ENCODE measurements around the gene NPRL2. TPM values are rescaled to one million over a fixed set of nuclear protein-coding genes. Genes with fewer than 3 reads are reported as not detected.

The NPRL2 gene
- total and polyA plus RNA-seq, 8 donors: 4.5 to 75.0 (median 23.5) TPM

DNA sequence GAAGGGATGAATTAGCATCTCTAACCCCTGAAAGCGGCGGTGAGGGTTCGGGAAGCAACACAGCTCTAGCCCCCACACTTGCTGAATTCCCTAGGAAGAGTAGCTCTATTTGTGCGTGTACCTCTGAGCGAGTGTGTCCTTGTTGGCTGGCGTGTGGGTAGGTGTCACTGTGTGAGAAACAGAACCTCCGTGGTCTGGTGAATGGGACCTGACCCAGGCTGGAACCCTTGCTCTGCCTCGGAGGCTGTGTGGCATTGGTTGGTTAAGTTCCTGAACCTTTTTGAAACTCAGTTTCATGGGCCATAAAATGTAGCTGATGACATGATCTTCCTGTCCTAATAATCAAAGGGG is 9.2 kb upstream of the NPRL2 start:
- intact Hi-C loops (cut with DNase I; ENCODE audit: low total_unique reads): no loop called here
- Histone ChIP-seq H3K27me3 (no peaks in the 10 kb centered on the region), H3K9me3 (no peaks in the 10 kb centered on the region), H3K4me1 (peaks cover 42 to 58% (median 51%) of the 10 kb centered on the region in 4 donors), H3K4me3 (peak overlapping the region; percentile 68 to 89 (median 84)), H3K27ac (peak overlapping the region in 2 of 5 donors; percentile 86 to 92), H3K36me3 (peaks cover 16 to 34% (median 22%) of the 10 kb centered on the region in 4 donors)
- DNase-seq: no peak
- TF ChIP-seq, protein P1, sequence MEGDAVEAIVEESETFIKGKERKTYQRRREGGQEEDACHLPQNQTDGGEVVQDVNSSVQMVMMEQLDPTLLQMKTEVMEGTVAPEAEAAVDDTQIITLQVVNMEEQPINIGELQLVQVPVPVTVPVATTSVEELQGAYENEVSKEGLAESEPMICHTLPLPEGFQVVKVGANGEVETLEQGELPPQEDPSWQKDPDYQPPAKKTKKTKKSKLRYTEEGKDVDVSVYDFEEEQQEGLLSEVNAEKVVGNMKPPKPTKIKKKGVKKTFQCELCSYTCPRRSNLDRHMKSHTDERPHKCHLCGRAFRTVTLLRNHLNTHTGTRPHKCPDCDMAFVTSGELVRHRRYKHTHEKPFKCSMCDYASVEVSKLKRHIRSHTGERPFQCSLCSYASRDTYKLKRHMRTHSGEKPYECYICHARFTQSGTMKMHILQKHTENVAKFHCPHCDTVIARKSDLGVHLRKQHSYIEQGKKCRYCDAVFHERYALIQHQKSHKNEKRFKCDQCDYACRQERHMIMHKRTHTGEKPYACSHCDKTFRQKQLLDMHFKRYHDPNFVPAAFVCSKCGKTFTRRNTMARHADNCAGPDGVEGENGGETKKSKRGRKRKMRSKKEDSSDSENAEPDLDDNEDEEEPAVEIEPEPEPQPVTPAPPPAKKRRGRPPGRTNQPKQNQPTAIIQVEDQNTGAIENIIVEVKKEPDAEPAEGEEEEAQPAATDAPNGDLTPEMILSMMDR (IDR thresholded peaks at IDR 0.05): no peak
- TF ChIP-seq POLR2A (IDR thresholded peaks at IDR 0.05): no peak
- no peak for TF ChIP-seq EP300 (IDR thresholded peaks at IDR 0.05)
- no peak for TF ChIP-seq POLR2AphosphoS5 (IDR thresholded peaks at IDR 0.05)
- 21 to 28% (median 22%) methylated on average over 4 to 8 of the region's 8 CpGs for WGBS, 5 donors

DNA sequence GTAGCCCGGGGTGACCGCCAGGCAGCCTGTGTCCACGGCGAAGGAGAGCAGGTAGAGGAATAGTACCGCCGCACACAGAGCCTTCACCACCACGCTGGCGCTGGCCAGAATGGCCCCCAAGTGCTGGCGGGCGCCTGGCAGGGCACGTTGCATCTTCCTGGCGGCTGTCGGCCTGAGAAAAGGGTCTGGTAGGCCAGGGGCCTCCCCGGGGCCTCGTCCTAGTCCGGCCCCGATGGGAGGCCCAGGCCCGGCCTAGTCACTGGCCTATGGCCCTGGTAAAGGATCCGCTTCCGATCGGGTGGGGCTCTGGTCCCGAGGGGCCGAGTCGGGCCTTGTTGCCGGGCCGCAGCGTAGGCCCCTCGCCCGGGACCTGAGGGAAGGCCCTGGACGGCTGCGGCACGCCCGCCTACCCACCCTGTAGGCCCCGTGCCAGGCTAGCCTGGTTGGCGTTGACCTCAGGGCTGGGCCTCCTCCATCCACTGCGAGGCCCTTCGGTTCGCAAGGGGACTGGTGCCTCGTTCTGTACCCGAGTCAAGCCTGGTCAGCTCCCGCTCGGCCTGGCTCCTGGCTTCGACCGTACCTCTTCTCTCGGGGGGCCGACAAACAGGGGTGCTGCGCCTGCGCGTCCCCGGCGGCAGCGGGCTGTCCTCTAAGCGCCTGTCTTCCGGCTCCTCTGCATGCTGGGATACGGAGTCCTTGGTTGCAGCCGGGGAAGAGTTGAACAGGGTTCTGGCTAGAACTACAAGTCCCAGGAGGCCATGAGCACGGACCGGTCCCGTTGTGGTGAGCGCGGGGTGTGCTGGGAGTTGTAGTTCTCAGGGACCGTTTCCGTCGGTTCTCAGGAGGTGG is 8.6 kb upstream of the NPRL2 start, which contains the start of gene TMEM115:
Gene TMEM115 (minus strand): TSS at position 611 of the 849 bp plus-strand sequence. CDS start 458 bp downstream, at position 153.
- Histone ChIP-seq H3K36me3 (peaks cover 22 to 40% (median 28%) of the 10 kb centered on the region in 4 donors), H3K27ac (peak within 1 kb of the TSS; percentile 86 to 92 (median 91)), H3K4me3 (peak within 1 kb of the TSS; percentile 68 to 89 (median 84)), H3K27me3 (no peaks in the 10 kb centered on the region), H3K9me3 (no peaks in the 10 kb centered on the region), H3K4me1 (peaks cover 36 to 58% (median 48%) of the 10 kb centered on the region in 4 donors)
- peak; percentile 96 to 99 for DNase-seq
- intact Hi-C loops (cut with DNase I; ENCODE audit: low total_unique reads): no loop called here
- TF ChIP-seq POLR2A (IDR thresholded peaks at IDR 0.05) (no peak), POLR2AphosphoS5 (IDR thresholded peaks at IDR 0.05) (peak; percentile 68 to 92 (median 71)), EP300 (IDR thresholded peaks at IDR 0.05) (no peak)
- TF ChIP-seq, protein P1 (IDR thresholded peaks at IDR 0.05): no peak
- WGBS, 5 donors: 0 to 4% (median 1%) methylated on average over 30 to 64 of the region's 64 CpGs

DNA sequence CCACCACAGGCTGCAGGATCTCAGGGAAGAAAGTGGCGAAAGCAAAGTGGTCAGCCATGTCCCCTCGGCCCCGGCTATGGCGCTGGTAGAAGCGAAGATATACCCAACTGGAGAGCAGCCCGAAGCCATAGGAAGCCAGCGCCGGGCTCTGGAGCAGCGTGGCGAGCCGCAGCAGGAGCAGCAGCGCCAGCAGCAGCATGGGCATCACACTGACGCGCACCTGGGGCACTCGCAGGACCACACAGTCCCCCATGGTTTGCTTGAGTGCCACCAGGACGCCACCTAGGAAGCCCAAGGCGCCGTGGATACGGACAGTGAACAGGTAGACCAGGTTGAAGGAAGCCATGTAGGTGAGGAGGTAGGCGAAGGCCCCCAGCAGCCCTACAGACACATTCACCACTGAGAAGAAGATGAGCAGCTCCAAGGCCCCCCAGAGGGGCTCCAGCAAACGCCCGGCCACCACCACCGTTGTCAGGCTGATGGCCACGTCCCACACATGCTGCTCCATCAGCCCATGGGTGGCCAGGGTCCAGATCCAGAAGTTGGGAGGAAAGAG is 7.9 kb upstream of the NPRL2 start:
- TF ChIP-seq EP300 (IDR thresholded peaks at IDR 0.05) (no peak), POLR2AphosphoS5 (IDR thresholded peaks at IDR 0.05) (no peak), POLR2A (IDR thresholded peaks at IDR 0.05) (no peak)
- TF ChIP-seq, protein P1 (IDR thresholded peaks at IDR 0.05): no peak
- H3K4me1 ChIP-seq: peaks cover 35 to 62% (median 50%) of the 10 kb centered on the region in 4 donors
- peaks cover 29 to 47% (median 35%) of the 10 kb centered on the region in 4 donors for H3K36me3 ChIP-seq
- no peak for DNase-seq
- WGBS, 5 donors: 20 to 40% (median 32%) methylated on average over 13 to 24 of the region's 24 CpGs
- no peaks in the 10 kb centered on the region for H3K9me3 ChIP-seq
- intact Hi-C loops (cut with DNase I; ENCODE audit: low total_unique reads): no loop called here
- peak overlapping the region; percentile 86 to 92 (median 91) for H3K27ac ChIP-seq
- no peaks in the 10 kb centered on the region for H3K27me3 ChIP-seq
- peak overlapping the region; percentile 68 to 89 (median 84) for H3K4me3 ChIP-seq

DNA sequence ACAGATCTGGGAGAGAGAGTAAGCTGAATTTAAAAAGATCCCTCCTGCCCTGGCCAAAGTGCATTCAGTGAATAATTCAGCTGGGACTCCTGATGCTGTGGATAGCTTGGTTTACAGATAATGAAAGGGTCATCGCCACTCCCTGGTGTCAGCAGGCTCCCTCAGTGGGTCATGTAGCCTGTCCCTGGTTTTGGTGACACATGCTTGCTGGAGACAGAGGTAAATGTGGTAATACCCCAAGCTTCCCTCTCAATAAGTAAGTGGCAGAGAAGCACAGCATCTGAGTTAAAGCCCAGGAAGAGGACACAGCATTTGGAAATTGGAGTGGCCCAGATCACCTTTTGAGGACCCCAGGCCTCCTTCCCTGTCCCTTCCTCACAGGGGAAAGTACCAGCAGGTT is 6.9 kb upstream of the NPRL2 start:
- H3K27ac ChIP-seq: peak overlapping the region in 4 of 5 donors; percentile 7 to 92 (median 90)
- no peaks in the 10 kb centered on the region for H3K27me3 ChIP-seq
- DNase-seq: no peak
- H3K4me3 ChIP-seq: peak overlapping the region; percentile 68 to 89 (median 84)
- intact Hi-C loops (cut with DNase I; ENCODE audit: low total_unique reads): no loop called here
- WGBS, 5 donors: 50 to 73% (median 65%) methylated on average over 1 of the region's 1 CpG
- peaks cover 39 to 69% (median 56%) of the 10 kb centered on the region in 4 donors for H3K4me1 ChIP-seq
- H3K9me3 ChIP-seq: no peaks in the 10 kb centered on the region
- TF ChIP-seq POLR2A (IDR thresholded peaks at IDR 0.05): no peak
- TF ChIP-seq POLR2AphosphoS5 (IDR thresholded peaks at IDR 0.05): no peak
- no peak for TF ChIP-seq EP300 (IDR thresholded peaks at IDR 0.05)
- TF ChIP-seq, protein P1 (IDR thresholded peaks at IDR 0.05): no peak
- peaks cover 33 to 53% (median 44%) of the 10 kb centered on the region in 4 donors for H3K36me3 ChIP-seq
